ENCODE measurements around the gene AHDC1. TPM values are rescaled to one million over a fixed set of nuclear protein-coding genes. Genes with fewer than 3 reads are reported as not detected.

The AHDC1 gene
- total RNA-seq, 1 experiment from 2014 or later, result 33.7 TPM

- Histone ChIP-seq H3K4me1 (ENCODE audit: control insufficient read depth in 1 of 2, insufficient read depth in 2 of 2, low read length in 2 of 2) (peaks cover 0 to 21% of the 10 kb centered on the region in 2 experiments; a peak in 3 of 4 replicates), H3K36me3 (ENCODE audit: control insufficient read depth in 1 of 2, insufficient read depth in 2 of 2, low read length in 2 of 2) (no peaks in the 10 kb centered on the region), H3K9me3 (ENCODE audit: control insufficient read depth in 1 of 2, insufficient read depth in 1 of 2, low read depth in 1 of 2, low read length in 2 of 2) (no peaks in the 10 kb centered on the region), H3K27ac (ENCODE audit: low read depth, low read length) (no peak overlapping the region), H3K9me2 (ENCODE audit: insufficient read depth) (no peaks in the 10 kb centered on the region), H3K4me2 (ENCODE audit: low read length) (no peak overlapping the region), H3K9ac (ENCODE audit: low read length) (no peak overlapping the region), H3K4me3 (replicated peaks in 1 of 2; ENCODE audit: low read depth in 1 of 2, low read length in 2 of 2) (no peak overlapping the region), H2AFZ (ENCODE audit: low read depth, low read length, poor library complexity, severe bottlenecking) (no peak overlapping the region), H4K20me1 (ENCODE audit: insufficient read depth) (no peaks in the 10 kb centered on the region), H3K79me2 (ENCODE audit: insufficient read depth, low read length) (no peaks in the 10 kb centered on the region), H3K27me3 (ENCODE audit: insufficient read depth, low read length) (no peaks in the 10 kb centered on the region)
- DNase-seq (ENCODE audit: low read depth, low spot score) (no peak), ATAC-seq (no peak)
- RAD21 ChIA-PET (ENCODE audit: low non-redundant PET in 1 of 2, low total read pairs in 2 of 2, uncharacterized antibody in 2 of 2, unreplicated experiment in 2 of 2), result no interaction called here
- CTCF ChIA-PET, result no interaction called here
- TF ChIP-seq SIN3A (IDR thresholded peaks at IDR 0.05; ENCODE audit: low read depth) (no peak), CBX3 (IDR thresholded peaks at IDR 0.05; ENCODE audit: low read depth) (no peak), POLR2A (IDR thresholded peaks at IDR 0.05; ENCODE audit: borderline replicate concordance, extremely low read depth, insufficient read depth, insufficient read length) (no peak), TCF7L2 (IDR thresholded peaks at IDR 0.05; ENCODE audit: borderline replicate concordance, extremely low read depth, insufficient read depth, insufficient read length) (no peak), CEBPB (IDR thresholded peaks at IDR 0.05; ENCODE audit: low read depth) (no peak), RAD21 (IDR thresholded peaks at IDR 0.05; ENCODE audit: low read depth) (no peak), POLR2AphosphoS5 (IDR thresholded peaks at IDR 0.05; ENCODE audit: low read depth, low read length) (no peak), ELF1 (IDR thresholded peaks at IDR 0.05; ENCODE audit: borderline replicate concordance, low read depth) (no peak), ZBTB33 (IDR thresholded peaks at IDR 0.05; ENCODE audit: extremely low read depth, insufficient replicate concordance, low read length) (no peak), JUND (IDR thresholded peaks at IDR 0.05) (no peak), EZH2phosphoT487 (IDR thresholded peaks at IDR 0.05; ENCODE audit: borderline replicate concordance) (no peak), EGR1 (IDR thresholded peaks at IDR 0.05; ENCODE audit: low read depth) (no peak)
- TF ChIP-seq, protein P1, sequence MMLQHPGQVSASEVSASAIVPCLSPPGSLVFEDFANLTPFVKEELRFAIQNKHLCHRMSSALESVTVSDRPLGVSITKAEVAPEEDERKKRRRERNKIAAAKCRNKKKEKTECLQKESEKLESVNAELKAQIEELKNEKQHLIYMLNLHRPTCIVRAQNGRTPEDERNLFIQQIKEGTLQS (IDR thresholded peaks at IDR 0.05), result no peak
- TF ChIP-seq, protein P2, sequence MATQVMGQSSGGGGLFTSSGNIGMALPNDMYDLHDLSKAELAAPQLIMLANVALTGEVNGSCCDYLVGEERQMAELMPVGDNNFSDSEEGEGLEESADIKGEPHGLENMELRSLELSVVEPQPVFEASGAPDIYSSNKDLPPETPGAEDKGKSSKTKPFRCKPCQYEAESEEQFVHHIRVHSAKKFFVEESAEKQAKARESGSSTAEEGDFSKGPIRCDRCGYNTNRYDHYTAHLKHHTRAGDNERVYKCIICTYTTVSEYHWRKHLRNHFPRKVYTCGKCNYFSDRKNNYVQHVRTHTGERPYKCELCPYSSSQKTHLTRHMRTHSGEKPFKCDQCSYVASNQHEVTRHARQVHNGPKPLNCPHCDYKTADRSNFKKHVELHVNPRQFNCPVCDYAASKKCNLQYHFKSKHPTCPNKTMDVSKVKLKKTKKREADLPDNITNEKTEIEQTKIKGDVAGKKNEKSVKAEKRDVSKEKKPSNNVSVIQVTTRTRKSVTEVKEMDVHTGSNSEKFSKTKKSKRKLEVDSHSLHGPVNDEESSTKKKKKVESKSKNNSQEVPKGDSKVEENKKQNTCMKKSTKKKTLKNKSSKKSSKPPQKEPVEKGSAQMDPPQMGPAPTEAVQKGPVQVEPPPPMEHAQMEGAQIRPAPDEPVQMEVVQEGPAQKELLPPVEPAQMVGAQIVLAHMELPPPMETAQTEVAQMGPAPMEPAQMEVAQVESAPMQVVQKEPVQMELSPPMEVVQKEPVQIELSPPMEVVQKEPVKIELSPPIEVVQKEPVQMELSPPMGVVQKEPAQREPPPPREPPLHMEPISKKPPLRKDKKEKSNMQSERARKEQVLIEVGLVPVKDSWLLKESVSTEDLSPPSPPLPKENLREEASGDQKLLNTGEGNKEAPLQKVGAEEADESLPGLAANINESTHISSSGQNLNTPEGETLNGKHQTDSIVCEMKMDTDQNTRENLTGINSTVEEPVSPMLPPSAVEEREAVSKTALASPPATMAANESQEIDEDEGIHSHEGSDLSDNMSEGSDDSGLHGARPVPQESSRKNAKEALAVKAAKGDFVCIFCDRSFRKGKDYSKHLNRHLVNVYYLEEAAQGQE (IDR thresholded peaks at IDR 0.05; ENCODE audit: low read depth), result no peak
- POLR2A ChIA-PET, result no interaction called here
- no TSS peak for BruUV-seq (replicated peaks)
- intact Hi-C loops (cut with micrococcal nuclease), result no loop called here
Observed at GRCh38 chr1:27509127-27510080, 94.5 kb downstream of the AHDC1 start.

Data from HCT116 (cell line).